Ovary (tissue), 9 donors: Measurements from ENCODE around the gene PLIN4. TPM values are rescaled to one million over a fixed set of nuclear protein-coding genes. Genes with fewer than 3 reads are reported as not detected.

Source experiments
- DNase-seq, 5 donors: peaks; one replicate each; pipeline ENCODE4 v3.0.0-alpha.2; 2019 to 2020
- H3K27ac ChIP-seq, 2 donors: fragments of 200-600 bp; one replicate each; pipeline versions ENCODE4 v1.5.1 to v1.8.0; 2019 to 2022
- H3K27me3 ChIP-seq: fragments of 200-600 bp; one replicate; pipeline ENCODE4 v1.8.0; 2022
- H3K36me3 ChIP-seq: fragments of 200-600 bp; sonication (generic); one replicate; pipeline ENCODE4 v1.5.1; 2019
- H3K4me1 ChIP-seq: one replicate; pipeline ENCODE4 v1.8.1; 2013; ENCODE audit warnings: mild to moderate bottlenecking, moderate library complexity; ENCODE audit not compliant: insufficient read depth
- H3K4me3 ChIP-seq: fragments of 200-600 bp; sonication (generic); one replicate; pipeline ENCODE4 v1.5.1; 2017
- H3K9me3 ChIP-seq, 2 donors: fragments of 200-600 bp in 1 of 2; sonication (generic) in 1 of 2; one replicate each; pipeline versions ENCODE4 v1.5.1 to v1.8.1; 2013 to 2019; ENCODE audit warnings: mild to moderate bottlenecking in 1 of 2, moderate library complexity in 1 of 2
- CTCF ChIP-seq, 3 donors: fragments of 450-650 bp in 2 of 3; fragments of 200-600 bp in 1 of 3; IDR thresholded peaks; one replicate each; pipeline versions ENCODE4 v1.5.1 to v1.8.0; 2016 to 2022; ENCODE audit warnings: antibody characterized with exemption in 3 of 3, mild to moderate bottlenecking in 1 of 3
- EP300 ChIP-seq: sonication (generic); formaldehyde crosslinking; IDR thresholded peaks from one replicate; pipeline ENCODE4 v1.6.1; 2017; ENCODE audit warnings: antibody characterized with exemption
- POLR2A ChIP-seq: fragments of 450-650 bp; IDR thresholded peaks from one replicate; pipeline ENCODE4 v1.6.1; 2017; ENCODE audit warnings: antibody characterized with exemption, mild to moderate bottlenecking, moderate library complexity
- WGBS, 3 donors: extraction: QIAGEN DNeasy Blood & Tissue Kit in 1 of 3; methylation state at CpG; one replicate each; pipeline versions ENCODE4 v1.1.5 to v1.1.7; 2013 to 2017; 5-methylcytosine and 5-hydroxymethylcytosine counted together
- intact Hi-C, 4 donors: fragments of 100-400 bp; cut with DNase I; formaldehyde crosslinking; loops; one replicate each; pipeline versions ENCODE4 v1.11.0 to v1.15.1; 2022 to 2023
- polyA plus RNA-seq, 2 donors: library from polyadenylated mRNA; stranded (reverse); fragments of 200-250 nt in 1 of 2; fragments of 350-450 nt in 1 of 2; fragmentation: Illumina TruSeq in 1 of 2; extraction: RNeasy Lipid Tissue Mini Kit (QIAGEN cat#74804) in 1 of 2; gene quantifications; one replicate each; pipeline ENCODE4 v1.2.3, GENCODE V29; 2013 to 2014
- total RNA-seq, 7 donors: library from RNA; depleted of rRNA in 2 of 7; stranded (reverse); fragments of >200 nt in 2 of 7; fragmentation: NEBNext Ultra II Directional in 3 of 7; extraction: Animal tissue kit (Norgen Biotek cat#: 25700) in 3 of 7; gene quantifications; one replicate each; pipeline versions ENCODE4 v1.1.0 to v1.2.4, GENCODE V29; 2016 to 2023
- donor health status: DM: no; HTN: no; CAD: no; lungs with moderate emphysema.
- donor health status: DM: no; HTN: no; CAD: no.
- donor health status: Bipolar disorder and iron deficiency.
- donor health status: DM: yes; HTN: yes; CAD: no.
- donor health status: DM: no; HTN: no; CAD: no.
- donor health status: DM: yes; HTN: yes; CAD: no.

The PLIN4 gene
- total and polyA plus RNA-seq, 9 donors = 1.6 to 55.1 (median 21.7) TPM

- TF ChIP-seq POLR2A = no peak
- TF ChIP-seq CTCF (IDR thresholded peaks at IDR 0.05) = no peak
- TF ChIP-seq EP300 = no peak
- no peaks in the 10 kb centered on the region for H3K36me3 ChIP-seq
- no peaks in the 10 kb centered on the region for H3K27me3 ChIP-seq
- no peak overlapping the region for H3K4me3 ChIP-seq
- intact Hi-C loops = loop anchor here in 1 of 4 donors (5.0 kb wide), 1 partner anchor 1036 kb away; no protein-coding TSS in a partner anchor
- H3K27ac ChIP-seq = peak overlapping the region in 1 of 2 donors; percentile 81
- H3K9me3 ChIP-seq = no peaks in the 10 kb centered on the region
- 66 to 73% (median 72%) methylated on average over 26 to 34 of the region's 34 CpGs for WGBS, 3 donors
- peak in 1 of 5 donors; percentile 49 for DNase-seq
- peaks cover 17% of the 10 kb centered on the region for H3K4me1 ChIP-seq
Measured at GRCh38 chr19:4453232-4454179, 64.8 kb downstream of the PLIN4 start.

DNA sequence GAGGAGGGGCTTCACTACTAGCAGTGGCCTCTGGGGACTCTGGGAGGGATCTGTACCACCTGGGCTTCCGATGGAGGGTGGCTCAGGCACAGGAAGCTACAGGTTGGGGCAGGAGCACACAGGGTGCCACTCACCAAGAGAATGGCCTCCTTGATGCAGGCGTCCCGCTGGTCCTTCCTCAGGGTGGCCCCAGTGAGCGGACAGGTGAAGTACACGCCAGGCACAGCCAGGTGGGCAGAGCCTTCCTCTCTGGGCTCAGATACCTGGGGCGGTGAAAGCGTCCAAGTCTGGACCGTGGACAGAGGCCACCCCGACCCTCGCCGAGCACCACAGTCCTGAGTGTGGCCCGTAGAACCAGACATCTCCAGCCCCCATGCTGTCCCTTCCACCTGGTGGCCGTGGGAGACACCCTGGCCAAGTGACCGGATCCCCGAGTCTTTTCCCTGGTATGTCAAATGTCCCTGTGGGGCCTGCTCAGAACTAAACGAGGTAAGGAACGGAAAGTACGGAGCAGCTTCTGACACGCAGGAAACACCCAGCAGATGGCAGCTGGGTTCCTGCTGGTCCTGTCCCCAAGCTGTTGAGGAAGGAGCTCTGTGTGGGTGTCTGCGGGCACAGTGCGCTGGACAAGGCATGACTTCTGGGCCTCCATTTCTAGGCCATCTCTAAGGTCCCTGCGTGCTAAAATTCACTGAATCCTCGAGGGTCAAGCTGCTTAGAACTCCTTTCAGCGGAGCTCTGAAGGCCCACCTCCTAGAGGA is 65.9 kb downstream of the PLIN4 start:
- Histone ChIP-seq H3K27me3 (no peaks in the 10 kb centered on the region), H3K4me1 (peaks cover 17% of the 10 kb centered on the region), H3K4me3 (no peak overlapping the region), H3K9me3 (no peaks in the 10 kb centered on the region), H3K27ac (no peak overlapping the region), H3K36me3 (no peaks in the 10 kb centered on the region)
- intact Hi-C loops = loop anchor here in 1 of 4 donors (5.0 kb wide), 1 partner anchor 1035 kb away; no protein-coding TSS in a partner anchor
- no peak for DNase-seq
- TF ChIP-seq EP300 (no peak), CTCF (IDR thresholded peaks at IDR 0.05) (no peak), POLR2A (no peak)
- WGBS, 3 donors = 86 to 90% (median 87%) methylated on average over 23 to 24 of the region's 24 CpGs

Other genes starting within 250 kb of the PLIN4 start
- gene SHD, start 239.2 kb downstream of the PLIN4 start, total RNA-seq = under 1 TPM in 2 of 7 donors, not detected in 5; 0.24 to 0.48 TPM
- gene SHD, start 239.2 kb downstream of the PLIN4 start, polyA plus RNA-seq = under 1 TPM in 1 of 2 donors, not detected in 1; 0.86 TPM
- under 1 TPM in 1 of 7 donors, not detected in 6; 0.36 TPM for gene TMIGD2, start 216.1 kb downstream of the PLIN4 start, total RNA-seq
- under 1 TPM in 1 of 2 donors, not detected in 1; 0.29 TPM for gene TMIGD2, start 216.1 kb downstream of the PLIN4 start, polyA plus RNA-seq
- under 1 TPM in 2 of 7 donors, not detected in 5; 0.11 to 0.18 TPM for gene FSD1, start 213.9 kb downstream of the PLIN4 start, total RNA-seq
- under 1 TPM in 1 of 2 donors, not detected in 1; 0.48 TPM for gene FSD1, start 213.9 kb downstream of the PLIN4 start, polyA plus RNA-seq
- gene STAP2, start 179.7 kb downstream of the PLIN4 start, total RNA-seq = 10 to 100 TPM; 10.3 to 32.5 (median 17.5) TPM
- gene STAP2, start 179.7 kb downstream of the PLIN4 start, polyA plus RNA-seq = 10 to 100 TPM in 1 of 2 donors, 1 to 10 TPM in 1; 9.7 to 18.8 TPM
- 10 to 100 TPM in 5 of 7 donors, 1 to 10 TPM in 2; 5.2 to 31.1 (median 20.3) TPM for gene MPND, start 174.9 kb downstream of the PLIN4 start, total RNA-seq
- 10 to 100 TPM in 1 of 2 donors, 1 to 10 TPM in 1; 2.4 to 14.5 TPM for gene MPND, start 174.9 kb downstream of the PLIN4 start, polyA plus RNA-seq
- 10 to 100 TPM; 20.5 to 88.6 (median 68.3) TPM for gene SH3GL1, start 117.9 kb downstream of the PLIN4 start, total RNA-seq
- 10 to 100 TPM in 1 of 2 donors, 1 to 10 TPM in 1; 6.9 to 57.5 TPM for gene SH3GL1, start 117.9 kb downstream of the PLIN4 start, polyA plus RNA-seq
- 10 to 100 TPM in 1 of 7 donors, 1 to 10 TPM in 6; 4.7 to 10.4 (median 7.5) TPM for gene CHAF1A, start 115.8 kb downstream of the PLIN4 start, total RNA-seq
- gene CHAF1A, start 115.8 kb downstream of the PLIN4 start, polyA plus RNA-seq = 1 to 10 TPM; 7.3 to 8.6 TPM
- 100 to 1,000 TPM in 6 of 7 donors, 10 to 100 TPM in 1; 66.9 to 170 (median 133) TPM for gene UBXN6, start 60.7 kb downstream of the PLIN4 start, total RNA-seq
- 100 to 1,000 TPM in 1 of 2 donors, 10 to 100 TPM in 1; 19.3 to 140 TPM for gene UBXN6, start 60.7 kb downstream of the PLIN4 start, polyA plus RNA-seq
- gene HDGFL2, start 46.2 kb downstream of the PLIN4 start, total RNA-seq = 10 to 100 TPM; 36.2 to 77.2 (median 64.4) TPM
- gene HDGFL2, start 46.2 kb downstream of the PLIN4 start, polyA plus RNA-seq = 10 to 100 TPM; 28.5 to 63.0 TPM
- gene PLIN5, start 16.7 kb upstream of the PLIN4 start, total RNA-seq = 100 to 1,000 TPM in 4 of 7 donors, 10 to 100 TPM in 3; 26.0 to 149 (median 131) TPM
- gene PLIN5, start 16.7 kb upstream of the PLIN4 start, polyA plus RNA-seq = 10 to 100 TPM in 1 of 2 donors, 1 to 10 TPM in 1; 8.8 to 85.0 TPM
- gene LRG1, start 21.6 kb upstream of the PLIN4 start, total RNA-seq = 1 to 10 TPM; 1.3 to 7.6 (median 3.6) TPM
- 1 to 10 TPM in 1 of 2 donors, under 1 TPM in 1; 0.33 to 2.1 TPM for gene LRG1, start 21.6 kb upstream of the PLIN4 start, polyA plus RNA-seq
- gene SEMA6B, start 41.2 kb upstream of the PLIN4 start, total RNA-seq = 1 to 10 TPM; 1.3 to 9.7 (median 5.5) TPM
- gene SEMA6B, start 41.2 kb upstream of the PLIN4 start, polyA plus RNA-seq = 1 to 10 TPM in 1 of 2 donors, under 1 TPM in 1; 0.77 to 7.6 TPM
- gene TNFAIP8L1, start 121.0 kb upstream of the PLIN4 start, total RNA-seq = 10 to 100 TPM in 3 of 7 donors, 1 to 10 TPM in 4; 4.3 to 14.0 (median 9.8) TPM
- gene TNFAIP8L1, start 121.0 kb upstream of the PLIN4 start, polyA plus RNA-seq = 1 to 10 TPM; 6.8 to 8.1 TPM
- 10 to 100 TPM; 28.6 to 76.1 (median 59.4) TPM for gene MYDGF, start 151.9 kb upstream of the PLIN4 start, total RNA-seq
- 10 to 100 TPM; 44.5 to 85.4 TPM for gene MYDGF, start 151.9 kb upstream of the PLIN4 start, polyA plus RNA-seq
- gene DPP9, start 205.4 kb upstream of the PLIN4 start, total RNA-seq = 10 to 100 TPM; 26.9 to 69.5 (median 44.3) TPM
- 10 to 100 TPM; 14.4 to 29.3 TPM for gene DPP9, start 205.4 kb upstream of the PLIN4 start, polyA plus RNA-seq